ENCODE results near the gene TUT4. TPM values are rescaled to one million over a fixed set of nuclear protein-coding genes. Genes with fewer than 3 reads are reported as not detected.

Gene TUT4
- total and polyA plus RNA-seq, 2 donors (not counting 1 experiment from before 2014, with no cell fraction given): 29.3 to 37.5 TPM

DNA sequence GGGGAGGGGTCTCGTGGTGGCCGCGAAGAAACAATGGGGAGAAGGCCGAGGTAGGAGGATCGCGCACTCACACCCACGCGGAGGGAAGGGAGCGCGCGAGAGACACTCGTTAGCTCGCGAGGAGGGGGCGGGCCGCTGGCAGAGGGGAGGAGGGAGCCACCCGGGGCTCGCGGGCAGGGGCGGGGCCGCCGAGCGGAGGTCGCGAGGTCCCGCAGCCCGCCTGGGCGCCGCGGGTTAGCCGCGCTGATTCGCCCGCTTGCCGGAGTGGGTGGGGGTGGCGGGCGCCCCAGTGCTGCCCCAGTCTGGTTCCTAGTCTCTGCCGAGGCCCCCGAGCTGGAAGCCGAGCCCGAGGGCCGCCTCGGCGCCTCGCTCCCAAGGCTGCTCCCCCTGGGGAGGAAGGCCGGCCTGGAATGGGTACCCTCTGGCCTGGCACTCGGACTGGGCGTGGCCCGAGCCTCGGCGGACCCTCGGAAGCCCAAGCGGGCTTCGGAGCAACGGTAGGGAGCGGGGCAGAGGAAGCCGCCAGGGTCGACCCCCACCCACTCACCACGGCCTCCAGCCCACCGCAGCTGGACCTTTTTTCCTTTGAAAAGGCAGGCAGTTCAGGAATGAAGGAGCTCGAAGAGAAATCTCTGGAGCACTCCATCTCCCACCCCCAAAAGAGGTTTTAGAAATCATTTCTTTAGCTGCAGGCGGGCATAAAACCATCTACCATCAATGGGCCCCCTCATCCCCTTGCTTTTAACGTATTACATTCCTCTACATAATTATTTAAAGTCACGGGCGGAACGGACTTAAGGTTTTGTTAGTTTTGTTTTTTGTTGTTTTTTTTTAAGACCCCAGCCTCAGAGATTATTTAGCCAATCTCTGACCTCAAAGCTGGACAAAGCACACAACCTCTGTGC lies 722 bp upstream of the TUT4 start:
- TF ChIP-seq, protein P1, sequence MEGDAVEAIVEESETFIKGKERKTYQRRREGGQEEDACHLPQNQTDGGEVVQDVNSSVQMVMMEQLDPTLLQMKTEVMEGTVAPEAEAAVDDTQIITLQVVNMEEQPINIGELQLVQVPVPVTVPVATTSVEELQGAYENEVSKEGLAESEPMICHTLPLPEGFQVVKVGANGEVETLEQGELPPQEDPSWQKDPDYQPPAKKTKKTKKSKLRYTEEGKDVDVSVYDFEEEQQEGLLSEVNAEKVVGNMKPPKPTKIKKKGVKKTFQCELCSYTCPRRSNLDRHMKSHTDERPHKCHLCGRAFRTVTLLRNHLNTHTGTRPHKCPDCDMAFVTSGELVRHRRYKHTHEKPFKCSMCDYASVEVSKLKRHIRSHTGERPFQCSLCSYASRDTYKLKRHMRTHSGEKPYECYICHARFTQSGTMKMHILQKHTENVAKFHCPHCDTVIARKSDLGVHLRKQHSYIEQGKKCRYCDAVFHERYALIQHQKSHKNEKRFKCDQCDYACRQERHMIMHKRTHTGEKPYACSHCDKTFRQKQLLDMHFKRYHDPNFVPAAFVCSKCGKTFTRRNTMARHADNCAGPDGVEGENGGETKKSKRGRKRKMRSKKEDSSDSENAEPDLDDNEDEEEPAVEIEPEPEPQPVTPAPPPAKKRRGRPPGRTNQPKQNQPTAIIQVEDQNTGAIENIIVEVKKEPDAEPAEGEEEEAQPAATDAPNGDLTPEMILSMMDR (conservative IDR thresholded peaks at IDR 0.05 in 1 of 2, IDR thresholded peaks at IDR 0.05 in 1 of 2; ENCODE audit: low read depth in 1 of 2, low read length in 2 of 2): no peak
- no peak for TF ChIP-seq EZH2 (IDR thresholded peaks at IDR 0.05; ENCODE audit: low read length, missing control alignments)
- H3K27ac ChIP-seq (ENCODE audit: insufficient read depth, low read length): peak overlapping the region; percentile 86
- no peaks in the 10 kb centered on the region for H3K27me3 ChIP-seq (ENCODE audit: control insufficient read depth, insufficient read depth, low read length)
- peak overlapping the region; percentile 79 for H2AFZ ChIP-seq (ENCODE audit: low read length)
- no peaks in the 10 kb centered on the region for H4K20me1 ChIP-seq (ENCODE audit: control insufficient read depth, extremely low read depth, insufficient read depth, low read length)
- H3K36me3 ChIP-seq (ENCODE audit: control insufficient read depth, insufficient read depth, low read length): no peaks in the 10 kb centered on the region
- H3K4me3 ChIP-seq (replicated peaks in 1 of 4; ENCODE audit: control extremely low read depth in 1 of 4, insufficient read depth in 1 of 4, low read depth in 3 of 4, low read length in 4 of 4): peak overlapping the region; percentile 71 to 90 (median 86)
- peak overlapping the region; percentile 69 for H3K4me2 ChIP-seq (ENCODE audit: extremely low read depth, insufficient read depth, low read length)
- H3K9me3 ChIP-seq (ENCODE audit: control insufficient read depth, insufficient read depth, low read depth, low read length): no peaks in the 10 kb centered on the region
- no peaks in the 10 kb centered on the region for H3K4me1 ChIP-seq (ENCODE audit: control insufficient read depth, extremely low read depth, insufficient read depth, low read length)
- H3K79me2 ChIP-seq (ENCODE audit: control insufficient read depth, insufficient read depth, low read length): peaks cover 29% of the 10 kb centered on the region
- H3K9ac ChIP-seq (ENCODE audit: insufficient read depth, low read length): peak overlapping the region; percentile 83
- peak; percentile 88 to 90 for DNase-seq (ENCODE audit: low read depth in 2 of 2)

DNA sequence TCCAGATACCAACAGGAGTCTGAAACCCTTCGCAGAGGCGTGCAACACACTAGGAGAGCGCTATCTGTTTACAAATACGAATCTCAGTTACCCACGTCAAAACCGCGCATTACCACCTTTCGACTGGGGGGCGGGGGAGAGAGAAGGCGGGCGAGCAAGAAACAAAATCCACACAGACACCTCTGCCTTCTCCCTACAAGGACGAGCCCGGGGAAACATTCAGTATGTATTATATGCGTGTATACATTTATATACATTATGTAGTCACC lies 722 bp downstream of the TUT4 start:
- Histone ChIP-seq H3K4me1 (ENCODE audit: control insufficient read depth, extremely low read depth, insufficient read depth, low read length) (no peaks in the 10 kb centered on the region), H3K27me3 (ENCODE audit: control insufficient read depth, insufficient read depth, low read length) (no peaks in the 10 kb centered on the region), H2AFZ (ENCODE audit: low read length) (peak overlapping the region; percentile 69), H4K20me1 (ENCODE audit: control insufficient read depth, extremely low read depth, insufficient read depth, low read length) (no peaks in the 10 kb centered on the region), H3K36me3 (ENCODE audit: control insufficient read depth, insufficient read depth, low read length) (no peaks in the 10 kb centered on the region), H3K4me3 (replicated peaks in 1 of 4; ENCODE audit: control extremely low read depth in 1 of 4, insufficient read depth in 1 of 4, low read depth in 3 of 4, low read length in 4 of 4) (peak overlapping the region; percentile 71 to 90 (median 86)), H3K9ac (ENCODE audit: insufficient read depth, low read length) (peak overlapping the region; percentile 83), H3K4me2 (ENCODE audit: extremely low read depth, insufficient read depth, low read length) (peak overlapping the region; percentile 55), H3K27ac (ENCODE audit: insufficient read depth, low read length) (peak overlapping the region; percentile 86), H3K79me2 (ENCODE audit: control insufficient read depth, insufficient read depth, low read length) (peaks cover 32% of the 10 kb centered on the region), H3K9me3 (ENCODE audit: control insufficient read depth, insufficient read depth, low read depth, low read length) (no peaks in the 10 kb centered on the region)
- TF ChIP-seq EZH2 (IDR thresholded peaks at IDR 0.05; ENCODE audit: low read length, missing control alignments): no peak
- TF ChIP-seq, protein P1 (conservative IDR thresholded peaks at IDR 0.05 in 1 of 2, IDR thresholded peaks at IDR 0.05 in 1 of 2; ENCODE audit: low read depth in 1 of 2, low read length in 2 of 2): no peak
- DNase-seq (ENCODE audit: low read depth in 2 of 2): peak; percentile 61 to 74

DNA sequence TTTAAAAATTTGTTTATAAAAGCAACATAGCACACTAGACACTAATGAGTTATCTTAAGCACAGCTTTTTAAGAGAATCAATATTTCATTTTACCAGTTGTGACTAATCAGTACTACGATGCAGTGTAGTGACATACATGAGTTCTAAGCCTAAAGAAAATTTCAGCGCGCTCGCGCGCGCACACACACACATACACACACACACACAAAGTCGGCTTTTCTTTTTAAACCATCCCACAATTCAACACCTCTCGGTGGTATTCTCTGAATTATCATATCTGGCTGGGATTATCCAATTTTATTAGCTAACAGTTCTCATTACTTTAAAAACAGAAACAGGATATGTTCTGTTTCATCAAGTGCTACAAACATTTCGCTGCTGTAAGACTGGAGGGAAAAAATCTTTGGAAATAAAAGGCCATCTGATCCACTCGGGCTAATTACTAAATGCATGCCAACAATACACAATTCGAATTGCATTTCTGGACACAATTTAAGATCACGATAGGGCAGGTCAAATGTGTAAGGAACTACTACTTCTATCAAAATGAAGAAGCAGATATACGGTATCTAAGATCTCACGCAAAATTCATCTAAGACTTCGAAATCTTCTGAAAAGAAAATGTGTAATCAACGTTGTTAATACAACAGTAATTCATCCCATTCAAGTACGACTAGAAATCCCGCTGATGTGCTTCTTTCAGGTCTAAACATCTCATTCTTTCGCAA lies 1.2 kb downstream of the TUT4 start:
- Histone ChIP-seq H3K9ac (ENCODE audit: insufficient read depth, low read length) (peak overlapping the region; percentile 21), H3K27ac (ENCODE audit: insufficient read depth, low read length) (peak overlapping the region; percentile 86), H4K20me1 (ENCODE audit: control insufficient read depth, extremely low read depth, insufficient read depth, low read length) (no peaks in the 10 kb centered on the region), H3K4me2 (ENCODE audit: extremely low read depth, insufficient read depth, low read length) (peak overlapping the region; percentile 55), H3K9me3 (ENCODE audit: control insufficient read depth, insufficient read depth, low read depth, low read length) (no peaks in the 10 kb centered on the region), H3K27me3 (ENCODE audit: control insufficient read depth, insufficient read depth, low read length) (no peaks in the 10 kb centered on the region), H3K36me3 (ENCODE audit: control insufficient read depth, insufficient read depth, low read length) (no peaks in the 10 kb centered on the region), H3K4me1 (ENCODE audit: control insufficient read depth, extremely low read depth, insufficient read depth, low read length) (no peaks in the 10 kb centered on the region), H3K4me3 (replicated peaks in 1 of 4; ENCODE audit: control extremely low read depth in 1 of 4, insufficient read depth in 1 of 4, low read depth in 3 of 4, low read length in 4 of 4) (peak overlapping the region; percentile 71 to 90 (median 86)), H3K79me2 (ENCODE audit: control insufficient read depth, insufficient read depth, low read length) (peaks cover 37% of the 10 kb centered on the region), H2AFZ (ENCODE audit: low read length) (no peak overlapping the region)
- no peak for TF ChIP-seq EZH2 (IDR thresholded peaks at IDR 0.05; ENCODE audit: low read length, missing control alignments)
- TF ChIP-seq, protein P1 (conservative IDR thresholded peaks at IDR 0.05 in 1 of 2, IDR thresholded peaks at IDR 0.05 in 1 of 2; ENCODE audit: low read depth in 1 of 2, low read length in 2 of 2): no peak
- peak; percentile 62 to 71 for DNase-seq (ENCODE audit: low read depth in 2 of 2)
